ENCODE data around the gene SLX9.
"Not testable (repeated sequence)": the region's sequence is repeated elsewhere in the genome, so short reads cannot be mapped to it uniquely, and the experiment has no call there.

SLX9 gene

DNA sequence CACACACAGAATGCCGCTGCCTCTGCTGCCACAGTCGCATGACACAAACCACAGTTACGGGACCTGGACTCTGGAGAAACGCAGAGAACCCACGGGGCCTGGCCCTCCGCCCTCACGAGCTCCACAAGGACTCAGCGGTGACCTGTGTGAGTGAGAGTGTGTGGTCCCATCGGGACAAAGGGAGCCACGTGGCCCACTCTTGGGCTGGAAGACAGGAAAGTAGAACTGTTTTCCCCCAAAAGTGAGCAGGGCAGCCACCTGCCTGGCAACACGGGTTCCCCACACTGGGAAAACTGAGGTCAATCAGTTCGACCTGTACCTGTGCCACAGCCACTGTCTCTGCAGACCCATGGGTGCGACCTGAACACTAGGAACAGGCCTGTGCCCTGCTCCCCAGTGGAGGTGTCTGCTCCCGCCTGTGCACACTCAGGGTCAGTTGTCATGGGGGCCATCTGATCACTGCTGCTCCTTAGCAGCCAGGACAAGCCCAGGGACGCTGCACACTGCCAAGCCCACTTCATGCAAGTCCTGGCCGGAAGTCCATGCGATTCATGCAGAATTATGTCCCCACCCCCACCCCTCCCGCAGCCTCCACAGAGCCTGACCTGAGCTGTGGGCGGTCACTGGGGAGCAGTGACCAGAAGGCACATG lies 80.2 kb downstream of the SLX9 start:
- DNase-seq (ENCODE audit: low spot score) = no peak

DNA sequence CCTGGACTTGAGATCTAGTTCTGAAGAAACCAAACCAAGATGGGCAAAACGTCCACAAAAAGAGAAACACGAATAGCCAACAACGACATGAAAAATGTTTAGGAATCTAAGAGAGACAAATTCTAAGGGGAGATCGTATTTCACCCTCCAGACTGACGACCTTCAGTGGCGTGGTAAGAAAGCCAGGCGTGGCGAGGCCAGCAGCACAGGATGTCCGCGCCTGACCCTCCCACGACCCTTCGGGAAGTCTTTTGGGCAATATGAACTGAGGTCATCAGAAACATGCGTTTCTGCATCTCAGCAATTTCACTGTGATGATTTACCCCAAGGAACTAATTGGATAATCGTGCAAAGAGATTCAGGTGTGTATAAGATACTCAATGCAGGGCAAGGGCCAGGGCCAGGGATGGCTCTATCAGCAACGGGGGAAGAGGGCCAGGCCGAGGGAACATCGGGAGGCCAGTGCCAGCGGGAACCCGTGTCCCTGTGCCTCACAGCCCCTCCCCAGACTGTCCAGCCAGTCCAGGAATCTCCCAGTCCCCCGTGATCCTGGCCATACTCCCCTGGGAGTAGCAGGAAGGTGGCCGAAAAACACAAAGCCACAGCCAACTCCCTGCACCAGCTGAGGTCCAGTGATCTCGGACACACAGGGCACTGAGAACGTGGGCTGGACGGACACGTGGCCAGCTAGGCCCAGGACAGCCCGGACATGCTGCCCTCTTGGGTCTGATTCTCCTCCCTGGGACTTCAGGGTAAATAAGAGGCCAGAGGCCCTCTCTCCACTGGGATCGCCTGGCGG lies 81.0 kb downstream of the SLX9 start:
- no peak for DNase-seq (ENCODE audit: low spot score)

DNA sequence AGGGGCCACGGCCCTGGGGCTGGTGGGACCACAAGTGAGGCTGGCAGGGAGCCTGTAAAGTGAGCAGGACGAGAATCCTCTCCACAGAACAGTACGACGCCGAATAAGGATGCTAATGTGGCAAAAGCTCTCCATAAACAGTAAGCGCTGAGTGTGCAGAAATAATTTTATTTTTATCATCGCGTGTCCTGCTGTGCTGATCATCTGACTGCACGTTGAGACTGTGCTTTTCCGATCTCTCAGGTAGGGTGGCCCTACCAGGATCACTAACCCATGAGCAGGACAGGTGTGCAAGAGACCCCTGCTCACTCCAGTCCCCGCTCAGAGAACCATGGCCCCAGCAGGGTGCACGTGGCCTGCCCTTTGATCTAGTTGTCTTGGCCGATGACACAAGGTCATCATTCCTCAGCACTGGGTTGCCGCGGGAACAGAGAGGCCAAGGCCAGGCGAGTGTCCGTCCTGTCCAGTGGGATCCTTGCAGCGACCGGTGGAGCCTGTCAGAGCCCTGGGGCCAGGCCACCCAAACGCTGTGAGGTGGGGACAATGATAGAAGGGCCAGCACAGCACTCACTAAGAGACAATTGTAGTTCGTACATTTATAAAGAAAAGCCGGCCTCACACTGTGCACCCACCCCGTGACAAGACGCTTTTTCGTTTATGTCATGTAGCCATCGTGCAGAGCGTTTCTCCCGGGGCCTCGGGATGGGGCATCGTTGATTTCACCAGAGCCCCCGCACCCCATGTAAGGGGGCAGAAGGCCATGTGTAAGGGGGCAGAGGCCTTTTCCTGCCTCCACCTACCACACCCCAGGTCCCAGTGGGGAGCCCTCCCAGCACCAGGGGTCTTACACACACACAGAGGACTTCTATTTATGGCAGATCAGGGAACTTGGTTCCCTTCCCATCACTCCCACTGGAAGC lies 81.9 kb downstream of the SLX9 start:
- no peak for DNase-seq (ENCODE audit: low spot score)

DNA sequence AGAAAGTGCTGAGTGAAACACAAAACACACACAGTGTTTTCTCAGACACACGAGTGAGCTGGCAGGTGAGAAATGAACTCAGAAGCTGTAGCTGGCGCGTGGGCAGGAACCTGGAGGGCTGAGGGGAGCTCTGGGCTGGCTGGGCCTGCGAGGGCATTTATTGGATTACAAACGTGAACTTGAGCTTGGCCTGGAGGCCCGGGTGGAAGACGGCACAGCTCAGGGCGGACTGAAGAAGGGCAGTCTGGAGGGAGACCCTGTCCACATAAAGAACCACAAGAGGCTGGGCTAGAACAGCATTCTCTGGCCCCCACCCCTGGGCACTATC lies 82.5 kb downstream of the SLX9 start:
- DNase-seq (ENCODE audit: low spot score) = no peak

DNA sequence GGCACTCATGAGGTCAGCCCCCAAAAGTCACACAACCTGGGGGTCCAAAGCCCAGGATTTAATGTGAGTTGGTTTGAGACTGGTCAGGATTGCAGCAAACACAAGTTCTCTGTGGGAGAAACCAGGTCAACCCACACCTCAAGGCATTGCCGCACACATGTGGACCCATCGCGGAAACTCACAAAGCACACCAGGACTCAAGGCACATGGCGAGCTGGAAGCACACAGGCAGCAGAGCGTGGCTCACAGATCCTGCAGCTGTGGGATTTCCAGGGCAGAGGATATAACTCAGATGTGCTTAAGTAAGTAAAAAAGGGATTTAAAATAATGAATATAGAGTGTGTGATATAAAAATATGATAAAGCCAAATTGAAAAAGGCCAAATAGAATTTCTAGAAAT lies 82.9 kb downstream of the SLX9 start:
- DNase-seq (ENCODE audit: low spot score) = no peak

DNA sequence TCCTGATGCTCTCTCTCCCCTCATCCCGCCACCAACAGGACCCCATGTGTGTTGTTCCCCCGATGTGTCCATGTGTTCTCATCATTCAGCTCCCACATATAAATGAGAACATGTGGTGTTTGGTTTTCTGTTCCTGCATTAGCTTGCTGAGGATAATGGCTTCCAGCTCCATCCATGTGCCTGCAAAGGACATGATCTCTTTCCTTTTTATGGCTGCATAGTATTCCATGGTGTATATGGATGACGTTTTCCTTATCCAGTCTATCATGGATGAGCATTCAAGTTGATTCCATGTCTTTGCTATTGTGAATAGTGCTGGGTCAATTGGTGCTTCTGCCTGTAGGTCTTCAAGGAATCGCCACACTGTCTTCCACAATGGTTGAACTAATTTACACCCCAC lies 84.7 kb downstream of the SLX9 start:
- DNase-seq (ENCODE audit: low spot score) = not testable (repeated sequence)

DNA sequence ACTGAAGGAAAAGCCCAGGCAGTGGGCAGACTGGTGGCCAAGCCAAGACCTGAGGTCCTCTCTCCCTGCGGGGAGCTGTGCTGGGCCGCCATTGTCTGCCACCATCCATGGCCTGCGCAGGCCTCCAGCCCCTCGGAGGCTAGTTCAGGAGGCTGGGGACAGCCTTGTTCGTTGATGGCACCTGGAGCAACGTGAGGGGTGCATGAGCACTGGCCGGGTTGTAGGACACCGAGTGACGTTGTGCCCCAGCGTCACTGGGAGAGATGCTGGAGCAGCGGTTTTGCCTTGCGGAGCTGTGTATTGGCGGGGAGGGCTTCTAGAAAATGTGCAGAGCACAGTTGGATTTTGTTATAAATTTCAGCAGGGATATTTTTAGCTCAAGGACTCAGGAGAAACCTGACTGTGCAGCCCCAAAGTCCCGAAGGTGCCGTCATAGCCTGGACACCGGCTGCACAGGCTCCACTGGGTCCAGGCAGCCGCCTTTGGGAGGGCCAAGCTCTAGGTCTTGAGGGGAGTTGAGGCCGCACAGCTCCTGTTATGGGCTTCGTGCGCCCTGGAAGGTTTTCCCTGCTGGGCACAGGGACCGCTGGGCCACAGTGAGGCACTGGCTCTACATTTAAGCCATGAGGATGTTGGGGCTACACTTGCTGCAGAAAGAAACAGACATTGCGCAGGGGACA lies 86.4 kb downstream of the SLX9 start:
- DNase-seq (ENCODE audit: low spot score) = no peak
